ENCODE measurements around the gene C16orf89. TPM values are rescaled to one million over a fixed set of nuclear protein-coding genes. Genes with fewer than 3 reads are reported as not detected.
"Not testable (repeated sequence)": the region's sequence is repeated elsewhere in the genome, so short reads cannot be mapped to it uniquely, and the experiment has no call there.

C16orf89 gene
- total RNA-seq, 1 donor from 2014 or later, result not detected

DNA sequence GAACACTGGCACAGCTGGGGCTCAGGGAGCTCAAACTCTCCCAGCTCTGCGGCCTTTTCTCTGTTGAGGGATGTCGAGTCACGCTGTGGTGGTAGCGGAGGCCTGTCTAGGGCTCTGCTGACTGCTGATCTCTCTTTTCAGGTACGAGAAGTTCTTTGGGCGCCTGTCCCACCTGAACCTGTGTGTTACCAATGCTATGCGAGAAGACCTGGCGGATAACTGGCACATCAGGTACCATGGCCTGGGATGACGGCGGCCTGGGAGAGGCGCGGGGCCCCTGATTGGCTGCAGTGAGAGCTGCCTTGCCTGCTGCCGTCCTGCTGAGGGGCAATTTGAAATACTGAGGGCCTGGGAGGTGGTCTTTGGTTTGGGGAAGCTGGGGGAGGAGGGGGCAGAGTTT, 11.5 kb upstream of the C16orf89 start:
- Histone ChIP-seq H4K20me1 (ENCODE audit: insufficient read depth, low read length) (peaks cover 14% of the 10 kb centered on the region), H3K4me2 (ENCODE audit: low read length) (no peak overlapping the region), H3K36me3 (ENCODE audit: insufficient read depth, low read length) (peaks cover 11% of the 10 kb centered on the region), H3K79me2 (ENCODE audit: insufficient read depth, low read length) (peaks cover 25% of the 10 kb centered on the region), H2AFZ (ENCODE audit: low read depth, low read length) (no peak overlapping the region), H3K27me3 (ENCODE audit: insufficient read depth, low read length) (no peaks in the 10 kb centered on the region), H3K4me3 (ENCODE audit: insufficient read depth, low read depth, low read length) (no peak overlapping the region), H3K27ac (ENCODE audit: low read depth, low read length) (no peak overlapping the region), H3K4me1 (ENCODE audit: insufficient read depth, low read length) (peaks cover 8% of the 10 kb centered on the region), H3K9ac (ENCODE audit: low read length) (no peak overlapping the region), H3K9me3 (ENCODE audit: insufficient read depth, low read depth, low read length) (no peaks in the 10 kb centered on the region)
- no peaks in the 10 kb centered on the region for H3K9me3 Mint-ChIP-seq (ENCODE audit: unreplicated experiment)
- FAIRE-seq (no peak), DNase-seq (ENCODE audit: low read depth) (no peak)
- peaks cover 6% of the 10 kb centered on the region for H3K4me1 Mint-ChIP-seq (ENCODE audit: low read depth, unreplicated experiment)
- H3K27ac Mint-ChIP-seq (ENCODE audit: unreplicated experiment), result no peak overlapping the region
- no peak overlapping the region for H3K4me3 Mint-ChIP-seq (ENCODE audit: unreplicated experiment)
- peaks cover 16% of the 10 kb centered on the region for H3K36me3 Mint-ChIP-seq (ENCODE audit: low read depth, unreplicated experiment)
- H3K27me3 Mint-ChIP-seq (ENCODE audit: low read depth, unreplicated experiment), result no peaks in the 10 kb centered on the region
- TF ChIP-seq, protein P1, sequence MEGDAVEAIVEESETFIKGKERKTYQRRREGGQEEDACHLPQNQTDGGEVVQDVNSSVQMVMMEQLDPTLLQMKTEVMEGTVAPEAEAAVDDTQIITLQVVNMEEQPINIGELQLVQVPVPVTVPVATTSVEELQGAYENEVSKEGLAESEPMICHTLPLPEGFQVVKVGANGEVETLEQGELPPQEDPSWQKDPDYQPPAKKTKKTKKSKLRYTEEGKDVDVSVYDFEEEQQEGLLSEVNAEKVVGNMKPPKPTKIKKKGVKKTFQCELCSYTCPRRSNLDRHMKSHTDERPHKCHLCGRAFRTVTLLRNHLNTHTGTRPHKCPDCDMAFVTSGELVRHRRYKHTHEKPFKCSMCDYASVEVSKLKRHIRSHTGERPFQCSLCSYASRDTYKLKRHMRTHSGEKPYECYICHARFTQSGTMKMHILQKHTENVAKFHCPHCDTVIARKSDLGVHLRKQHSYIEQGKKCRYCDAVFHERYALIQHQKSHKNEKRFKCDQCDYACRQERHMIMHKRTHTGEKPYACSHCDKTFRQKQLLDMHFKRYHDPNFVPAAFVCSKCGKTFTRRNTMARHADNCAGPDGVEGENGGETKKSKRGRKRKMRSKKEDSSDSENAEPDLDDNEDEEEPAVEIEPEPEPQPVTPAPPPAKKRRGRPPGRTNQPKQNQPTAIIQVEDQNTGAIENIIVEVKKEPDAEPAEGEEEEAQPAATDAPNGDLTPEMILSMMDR (IDR thresholded peaks at IDR 0.05; ENCODE audit: insufficient read depth, low read depth, low read length), result no peak
- no peak for TF ChIP-seq EZH2 (IDR thresholded peaks at IDR 0.05; ENCODE audit: insufficient read depth, low read length)

DNA sequence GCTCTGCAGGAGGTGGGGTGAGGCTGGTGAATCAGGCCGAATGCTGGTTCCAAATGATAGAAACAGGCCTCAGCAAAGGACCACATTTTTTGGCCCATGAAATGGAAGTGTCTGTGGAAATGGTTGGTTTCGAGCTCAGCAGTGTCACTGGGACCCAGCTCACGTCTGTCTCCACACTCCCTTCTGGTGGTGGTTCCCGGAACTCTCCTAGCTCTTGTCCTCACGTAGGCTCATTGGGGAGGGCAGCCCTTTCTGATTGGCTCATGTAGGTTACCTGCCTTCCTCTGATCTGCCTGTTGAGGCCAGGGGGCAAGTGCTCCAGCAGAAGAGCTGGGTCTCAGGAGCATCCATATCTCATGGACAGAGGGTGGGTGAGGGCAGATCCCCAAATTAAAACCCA, 9.9 kb upstream of the C16orf89 start:
- peaks cover 6% of the 10 kb centered on the region for H3K4me1 Mint-ChIP-seq (ENCODE audit: low read depth, unreplicated experiment)
- H3K4me3 Mint-ChIP-seq (ENCODE audit: unreplicated experiment), result no peak overlapping the region
- peaks cover 11% of the 10 kb centered on the region for H3K36me3 ChIP-seq (ENCODE audit: insufficient read depth, low read length)
- H3K4me2 ChIP-seq (ENCODE audit: low read length), result no peak overlapping the region
- H3K9ac ChIP-seq (ENCODE audit: low read length), result no peak overlapping the region
- TF ChIP-seq, protein P1 (IDR thresholded peaks at IDR 0.05; ENCODE audit: insufficient read depth, low read depth, low read length), result no peak
- TF ChIP-seq EZH2 (IDR thresholded peaks at IDR 0.05; ENCODE audit: insufficient read depth, low read length), result no peak
- no peak overlapping the region for H2AFZ ChIP-seq (ENCODE audit: low read depth, low read length)
- H3K36me3 Mint-ChIP-seq (ENCODE audit: low read depth, unreplicated experiment), result peaks cover 16% of the 10 kb centered on the region
- DNase-seq (ENCODE audit: low read depth) (no peak), FAIRE-seq (no peak)
- no peak overlapping the region for H3K4me3 ChIP-seq (ENCODE audit: insufficient read depth, low read depth, low read length)
- H3K27ac ChIP-seq (ENCODE audit: low read depth, low read length), result no peak overlapping the region
- H3K27me3 ChIP-seq (ENCODE audit: insufficient read depth, low read length), result no peaks in the 10 kb centered on the region
- H3K27ac Mint-ChIP-seq (ENCODE audit: unreplicated experiment), result no peak overlapping the region
- no peaks in the 10 kb centered on the region for H3K9me3 Mint-ChIP-seq (ENCODE audit: unreplicated experiment)
- H3K79me2 ChIP-seq (ENCODE audit: insufficient read depth, low read length), result peaks cover 29% of the 10 kb centered on the region
- H3K27me3 Mint-ChIP-seq (ENCODE audit: low read depth, unreplicated experiment), result no peaks in the 10 kb centered on the region
- peaks cover 14% of the 10 kb centered on the region for H4K20me1 ChIP-seq (ENCODE audit: insufficient read depth, low read length)
- peaks cover 11% of the 10 kb centered on the region for H3K4me1 ChIP-seq (ENCODE audit: insufficient read depth, low read length)
- H3K9me3 ChIP-seq (ENCODE audit: insufficient read depth, low read depth, low read length), result no peaks in the 10 kb centered on the region

DNA sequence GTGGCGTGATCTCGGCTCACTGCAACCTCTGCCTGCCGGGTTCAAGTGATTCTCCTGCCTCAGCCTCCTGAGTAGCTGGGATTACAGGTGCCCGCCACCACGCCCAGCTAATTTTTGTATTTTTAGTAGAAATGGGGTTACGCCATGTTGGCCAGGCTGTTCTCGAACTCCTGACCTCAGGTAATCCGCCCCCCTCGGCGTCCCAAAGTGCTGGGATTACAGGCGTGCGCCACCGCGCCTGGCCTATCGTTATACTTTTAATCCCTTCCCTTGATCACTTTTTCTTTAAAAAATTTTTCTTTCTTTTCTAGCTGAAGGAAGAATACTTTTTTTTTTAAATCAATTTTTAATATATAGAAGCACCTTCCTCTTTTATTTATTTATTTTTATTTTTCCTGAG, 8.0 kb upstream of the C16orf89 start:
- not testable (repeated sequence) for H3K4me1 Mint-ChIP-seq (ENCODE audit: low read depth, unreplicated experiment); H3K27ac Mint-ChIP-seq (ENCODE audit: unreplicated experiment); FAIRE-seq; H3K9ac ChIP-seq (ENCODE audit: low read length); H3K27me3 ChIP-seq (ENCODE audit: insufficient read depth, low read length); H2AFZ ChIP-seq (ENCODE audit: low read depth, low read length); H3K27me3 Mint-ChIP-seq (ENCODE audit: low read depth, unreplicated experiment); H3K9me3 ChIP-seq (ENCODE audit: insufficient read depth, low read depth, low read length); H3K4me3 ChIP-seq (ENCODE audit: insufficient read depth, low read depth, low read length); H3K4me3 Mint-ChIP-seq (ENCODE audit: unreplicated experiment); DNase-seq (ENCODE audit: low read depth); H3K9me3 Mint-ChIP-seq (ENCODE audit: unreplicated experiment); H3K27ac ChIP-seq (ENCODE audit: low read depth, low read length); H3K4me2 ChIP-seq (ENCODE audit: low read length)
- H3K4me1 ChIP-seq (ENCODE audit: insufficient read depth, low read length), result peaks cover 11% of the 10 kb centered on the region
- peaks cover 29% of the 10 kb centered on the region for H3K79me2 ChIP-seq (ENCODE audit: insufficient read depth, low read length)
- H4K20me1 ChIP-seq (ENCODE audit: insufficient read depth, low read length), result peaks cover 14% of the 10 kb centered on the region
- peaks cover 12% of the 10 kb centered on the region for H3K36me3 Mint-ChIP-seq (ENCODE audit: low read depth, unreplicated experiment)
- peaks cover 11% of the 10 kb centered on the region for H3K36me3 ChIP-seq (ENCODE audit: insufficient read depth, low read length)
